ENCODE measurements around the gene RDH13.
"Not testable (repeated sequence)": the region's sequence is repeated elsewhere in the genome, so short reads cannot be mapped to it uniquely, and the experiment has no call there.

The RDH13 gene

DNA sequence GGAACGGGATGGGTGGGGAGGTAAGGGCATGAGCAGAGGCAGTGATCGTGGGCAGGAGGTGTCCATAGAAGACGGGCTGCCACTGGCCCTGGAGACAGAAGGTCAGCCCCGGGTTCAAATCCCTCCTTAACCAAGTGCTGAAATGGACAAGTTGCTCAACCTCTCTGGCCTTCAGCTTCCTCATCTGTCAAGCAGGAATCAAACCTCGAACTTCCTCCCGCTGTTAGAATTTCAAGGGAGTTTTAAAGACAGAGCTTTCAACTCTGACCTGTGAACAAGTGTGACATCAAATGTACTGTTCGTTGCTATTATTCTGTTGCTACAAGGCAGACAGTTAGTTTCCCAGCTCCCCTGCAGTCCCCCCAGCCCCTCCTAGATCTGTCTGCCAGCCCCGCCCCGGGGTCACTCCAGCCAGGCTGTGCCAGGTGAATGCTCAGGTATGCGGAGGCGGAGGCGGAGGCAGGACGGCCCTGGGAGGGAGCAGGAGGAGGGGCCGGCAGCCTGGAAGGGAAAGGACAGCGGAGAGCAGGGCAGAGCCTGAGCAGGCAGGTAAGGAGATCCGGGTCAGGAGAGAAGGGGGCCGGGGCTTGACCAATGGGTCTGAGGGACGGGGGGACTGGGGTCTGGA is 12.5 kb upstream of the RDH13 start, which contains the start of gene EPS8L1:
Gene EPS8L1 (plus strand): TSS at position 499 of the 628 bp plus-strand sequence. CDS start 576 bp downstream, outside the sequence.
- DNase-seq: no peak

DNA sequence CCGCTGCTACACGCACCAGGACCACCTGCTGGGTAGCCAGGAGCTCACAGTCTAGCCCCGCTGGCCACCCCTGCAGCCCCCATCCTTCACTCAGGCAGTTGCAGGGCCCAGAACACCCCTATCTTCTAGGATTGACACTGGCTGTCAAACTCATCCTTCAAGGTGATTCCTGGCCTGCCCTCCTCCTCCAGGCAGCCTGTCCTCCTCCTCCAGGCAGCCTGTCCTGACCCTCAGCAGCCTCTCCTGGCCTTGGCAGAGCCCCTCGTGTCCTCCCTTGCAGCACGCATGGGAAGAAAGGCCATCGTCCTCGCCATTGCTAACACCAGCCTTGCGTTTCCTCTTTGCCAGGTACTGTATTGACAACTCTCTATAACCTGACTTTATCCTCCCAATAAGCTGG is 9.0 kb upstream of the RDH13 start:
- no peak for DNase-seq

DNA sequence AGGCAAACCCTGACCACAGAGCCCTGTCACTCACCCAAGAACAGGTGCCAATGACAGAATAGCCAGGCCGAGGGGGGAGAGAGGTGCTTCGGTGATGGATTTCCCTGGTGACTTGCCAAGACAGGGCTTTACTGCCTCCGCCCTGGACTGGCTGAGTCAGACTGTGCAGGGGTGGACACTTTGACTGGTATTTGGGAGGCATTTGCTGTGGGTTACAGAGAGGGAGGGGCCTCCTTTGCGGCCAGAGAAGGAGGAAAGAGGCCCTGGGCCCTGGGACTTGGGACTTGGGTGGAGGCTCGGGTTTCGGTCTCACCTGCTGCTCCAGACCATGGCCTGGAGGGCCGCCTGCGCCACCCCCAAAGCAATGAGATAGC is 8.2 kb upstream of the RDH13 start:
- no peak for DNase-seq

DNA sequence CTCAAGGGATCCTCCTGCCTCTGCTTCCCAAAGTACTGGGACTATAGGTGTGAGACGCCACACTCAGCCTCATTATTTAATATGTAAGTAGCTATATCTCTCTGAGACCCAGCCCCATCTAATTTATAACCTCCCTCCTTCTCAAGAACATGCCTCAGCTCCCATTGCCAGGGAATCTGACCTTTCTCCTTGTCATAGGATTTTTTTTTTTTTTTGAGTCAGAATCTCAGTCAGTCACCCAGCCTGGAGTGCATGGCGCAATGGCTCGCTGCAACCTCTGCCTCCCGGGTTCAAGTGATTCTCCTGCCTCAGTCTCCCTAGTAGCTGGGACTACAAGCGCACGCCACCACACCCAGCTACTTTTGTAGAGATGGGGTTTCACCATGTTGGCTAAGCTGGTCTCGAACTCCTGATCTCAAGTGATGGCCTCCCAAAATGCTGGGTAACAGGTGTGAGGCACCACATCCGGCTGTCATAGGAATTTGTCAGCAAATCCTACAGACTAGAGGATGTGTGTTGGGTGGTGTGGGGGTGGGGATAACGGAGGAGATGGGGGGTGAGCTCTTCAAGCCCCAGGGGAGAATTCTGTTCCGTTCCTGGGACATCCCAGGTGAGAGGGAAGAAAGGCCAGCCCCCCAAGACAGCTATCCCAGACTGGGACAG is 7.6 kb upstream of the RDH13 start:
- no peak for DNase-seq

DNA sequence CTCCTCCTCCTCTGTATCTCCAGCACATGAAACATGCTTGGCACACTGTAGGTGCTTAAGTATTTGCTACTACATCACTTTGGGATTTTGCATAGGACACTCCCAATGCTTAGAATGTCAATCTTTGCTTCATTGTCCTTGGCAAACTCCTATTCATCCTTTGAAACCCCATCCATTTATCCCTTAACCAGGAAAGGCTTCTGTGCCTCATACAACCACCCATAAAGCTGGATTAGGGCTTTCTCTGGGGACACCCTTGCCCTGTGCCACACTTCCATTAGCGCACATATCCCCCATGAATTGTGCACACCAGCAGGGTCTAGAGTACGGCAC is 6.9 kb upstream of the RDH13 start:
- no peak for DNase-seq

DNA sequence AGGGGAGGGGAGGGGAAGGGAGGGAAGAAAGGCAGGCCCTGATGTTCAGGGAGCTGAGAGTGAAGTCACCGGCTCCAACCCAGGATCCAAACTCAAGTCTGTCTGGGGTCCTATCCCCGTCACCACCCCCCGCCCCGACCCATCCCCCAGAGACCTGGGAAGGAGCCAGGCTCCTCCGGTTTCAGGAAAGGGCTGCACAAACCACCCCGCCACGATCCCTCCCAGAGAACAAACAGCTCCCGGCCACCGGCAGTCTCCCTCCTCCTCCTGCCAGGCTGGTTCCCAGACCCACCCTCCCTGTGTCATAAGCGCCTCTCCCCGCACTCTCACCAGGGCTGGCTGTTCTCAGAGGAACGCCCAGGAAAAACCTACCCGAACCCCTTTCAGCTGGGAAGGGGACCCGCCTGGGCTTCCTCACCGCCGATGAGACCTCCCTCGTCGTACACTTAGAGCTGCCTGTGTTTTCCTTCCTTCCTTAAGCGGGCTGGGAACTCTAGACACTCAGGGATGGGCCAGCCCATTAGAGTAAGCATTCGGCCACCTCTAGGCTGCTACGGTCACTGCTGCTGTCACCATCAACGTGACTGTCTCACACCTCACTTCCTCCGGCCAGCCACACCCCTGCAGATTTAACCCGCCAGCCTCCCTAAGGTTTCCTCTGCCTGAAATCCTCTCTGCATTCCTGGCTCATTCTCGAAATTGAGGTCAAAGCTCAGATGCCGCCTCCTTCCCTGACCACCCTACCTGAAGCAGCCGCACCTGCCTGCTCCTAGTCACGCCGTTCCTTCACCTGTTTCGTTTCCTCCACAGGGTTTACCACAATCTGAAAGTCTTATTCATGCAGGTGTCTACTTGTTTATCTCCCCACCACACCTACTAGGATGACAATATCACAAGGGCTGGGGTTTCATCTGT is 6.3 kb upstream of the RDH13 start:
- no peak for DNase-seq

DNA sequence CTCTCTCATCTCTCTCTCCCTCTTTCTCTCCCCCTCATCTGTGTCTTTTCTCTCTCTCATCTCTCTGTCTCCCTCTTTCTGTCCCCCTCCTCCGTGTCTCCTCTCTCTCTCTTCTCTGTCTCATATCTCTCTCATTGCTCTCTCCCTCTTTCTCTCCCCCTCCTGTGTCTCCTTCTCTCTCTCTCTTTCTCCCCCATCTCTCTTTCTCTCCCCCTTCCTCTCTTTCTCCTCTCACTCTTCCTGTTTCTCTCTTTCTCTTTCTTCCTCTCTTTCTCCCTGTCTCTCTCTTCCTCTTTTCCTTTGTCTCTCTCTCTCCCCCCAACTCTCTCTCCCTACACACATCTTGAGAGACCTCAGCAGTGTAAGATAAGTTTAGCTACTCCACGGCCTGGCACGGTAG is 4.9 kb upstream of the RDH13 start:
- DNase-seq: no peak

DNA sequence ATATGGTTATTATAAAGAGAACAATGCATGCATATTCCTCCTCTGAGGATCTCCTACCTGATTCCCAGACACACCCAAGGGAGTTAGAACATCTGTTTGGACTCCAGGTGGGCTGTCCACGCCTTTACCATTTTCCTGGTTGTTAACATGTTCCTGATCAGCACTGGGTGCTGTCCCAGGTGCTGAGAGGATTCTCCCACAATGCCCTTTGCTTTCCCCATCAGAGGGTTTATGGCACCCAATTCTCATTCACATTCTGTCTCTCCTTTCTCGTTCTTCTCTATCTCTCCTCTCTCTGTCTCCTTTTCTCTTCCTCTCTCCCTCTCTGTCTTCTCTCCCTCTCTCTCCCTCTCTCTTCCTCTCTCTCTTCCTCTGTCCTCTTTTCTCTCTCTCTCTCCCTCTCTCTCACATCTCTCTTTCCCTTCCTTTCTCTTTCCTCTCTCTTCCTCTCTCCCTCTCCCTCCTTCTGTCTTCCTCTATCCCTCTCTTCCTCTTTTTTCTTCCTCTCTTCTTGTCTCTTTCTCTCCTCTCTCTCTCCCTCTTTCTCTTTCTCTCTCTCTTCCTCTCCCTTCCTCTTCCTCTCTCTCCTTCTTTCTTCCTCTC is 3.3 kb upstream of the RDH13 start:
- DNase-seq: no peak

DNA sequence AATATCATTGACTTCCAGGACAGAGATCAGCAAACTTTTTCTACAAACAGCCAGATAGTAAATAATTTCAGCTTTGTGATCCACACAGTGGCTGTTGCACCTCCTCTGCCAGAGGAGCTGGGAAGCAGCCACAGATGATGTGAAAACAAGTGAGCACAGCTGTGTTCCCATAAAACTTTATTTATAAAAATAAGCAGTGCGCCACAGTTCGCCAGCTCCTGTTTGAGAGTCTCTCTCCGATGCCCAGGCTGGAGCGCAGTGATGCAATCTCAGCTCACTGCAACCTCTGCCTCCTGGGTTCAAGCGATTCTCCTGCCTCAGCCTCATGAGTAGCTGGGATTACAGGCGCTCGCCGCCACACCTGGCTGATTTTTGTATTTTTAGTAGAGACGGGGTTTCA is 2.6 kb upstream of the RDH13 start:
- not testable (repeated sequence) for DNase-seq

DNA sequence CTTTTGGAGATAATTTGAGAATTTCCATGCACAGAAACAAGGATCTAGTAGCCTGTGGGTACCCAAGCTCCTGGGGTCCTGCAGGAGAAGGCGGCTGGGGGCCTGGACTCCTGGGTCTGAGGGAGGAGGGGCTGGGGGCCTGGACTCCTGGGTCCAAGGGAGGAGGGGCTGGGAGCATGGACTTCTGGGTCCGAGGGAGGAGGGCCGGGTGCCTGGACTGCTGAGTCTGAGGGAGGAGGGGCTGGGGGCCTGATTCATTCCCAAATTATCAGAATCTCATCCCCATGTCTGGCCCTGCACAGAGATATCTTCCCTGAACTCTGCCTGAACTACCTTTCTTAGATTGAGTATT is 520 bp upstream of the RDH13 start:
- DNase-seq: no peak

DNA sequence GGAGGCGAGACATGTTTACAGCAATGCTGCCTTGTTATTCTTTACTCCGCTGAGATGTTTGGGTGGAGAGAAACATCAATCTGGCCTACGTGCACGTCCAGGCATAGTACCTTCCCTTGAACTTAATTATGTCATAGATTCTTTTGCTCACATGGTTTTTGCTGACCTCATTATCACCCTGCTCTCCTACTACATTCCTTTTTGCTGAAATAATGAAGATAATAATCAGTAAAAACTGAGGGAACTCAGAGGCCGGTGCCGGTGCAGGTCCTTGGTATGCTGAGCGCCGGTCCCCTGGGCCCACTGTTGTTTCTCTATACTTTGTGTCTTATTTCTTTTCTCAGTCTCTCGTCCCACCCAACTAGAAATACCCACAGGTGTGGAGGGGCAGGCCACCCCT is 2.7 kb downstream of the RDH13 start:
- DNase-seq: not testable (repeated sequence)

DNA sequence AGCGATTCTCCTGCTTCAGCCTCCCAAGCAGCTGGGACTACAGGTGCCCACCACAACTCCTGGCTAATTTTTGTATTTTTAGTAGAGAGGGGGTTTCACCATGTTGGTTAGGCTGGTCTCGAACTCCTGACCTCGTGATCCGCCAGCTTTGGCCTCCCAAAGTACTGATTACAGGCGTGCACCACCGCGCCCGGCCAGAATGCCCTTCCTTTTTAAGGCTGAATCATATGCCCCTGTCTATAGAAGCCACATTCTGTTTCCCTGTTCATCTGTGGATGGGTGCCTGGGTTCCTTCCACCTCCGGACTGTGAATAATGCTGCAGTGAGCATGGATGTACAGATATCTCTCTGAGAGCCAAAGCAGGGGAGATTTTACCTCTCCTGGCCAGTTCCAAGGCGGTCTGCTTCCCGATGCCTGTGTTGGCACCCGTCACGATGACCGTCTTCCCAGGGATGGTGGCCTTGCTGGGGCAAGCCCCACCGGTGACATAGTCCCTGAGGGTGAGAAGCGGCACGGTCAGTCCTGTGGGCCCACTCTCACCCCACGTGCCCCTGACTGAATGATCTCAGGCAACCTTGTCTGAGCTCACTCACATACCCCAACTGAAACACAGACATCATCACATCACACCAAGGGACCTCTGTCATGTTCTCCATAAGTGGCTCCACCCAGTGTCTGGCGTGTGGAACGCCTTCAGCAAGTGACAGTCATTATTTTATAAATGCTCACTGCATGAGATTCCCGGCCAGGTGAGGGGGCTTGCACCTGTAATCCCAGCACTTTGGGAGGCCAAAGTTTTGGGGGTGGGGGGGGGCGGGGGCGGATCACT is 4.0 kb downstream of the RDH13 start:
- no peak for DNase-seq

DNA sequence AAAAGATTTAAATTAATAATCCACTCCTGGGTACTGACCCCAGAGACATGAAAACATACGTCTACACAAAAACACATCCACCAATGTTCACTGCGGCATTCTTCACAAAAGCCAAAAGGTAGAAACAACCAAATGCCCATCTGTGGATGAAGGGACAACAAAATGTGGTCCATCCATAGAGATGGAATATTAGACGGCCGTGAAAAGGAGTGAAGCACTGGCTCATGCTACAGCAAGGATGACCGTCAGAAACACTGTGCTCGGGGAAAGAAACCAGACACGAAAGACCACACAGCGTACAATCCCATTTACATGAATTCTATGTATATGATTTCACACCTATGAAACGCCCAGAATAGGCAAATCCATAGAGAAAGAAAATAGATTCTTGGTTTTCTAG is 6.1 kb downstream of the RDH13 start:
- DNase-seq: no peak

DNA sequence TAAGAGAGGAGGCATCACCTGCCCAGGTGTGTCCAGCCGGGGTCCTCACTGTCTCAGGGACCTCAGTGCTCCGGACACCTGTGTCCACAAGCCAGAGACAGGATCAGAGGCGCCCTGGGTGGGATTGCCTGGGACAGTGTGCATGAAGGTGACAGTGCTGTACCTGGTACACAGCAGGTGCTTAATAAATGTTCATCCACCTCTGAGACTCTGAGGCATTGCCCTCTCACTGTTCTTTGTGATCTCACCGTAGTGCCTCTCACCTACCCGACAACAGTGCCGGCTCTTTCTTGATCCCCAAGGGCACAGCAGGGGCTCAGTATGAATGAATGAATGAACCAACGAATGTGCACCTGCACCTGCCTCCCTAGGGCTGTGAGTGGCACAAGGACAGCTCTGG is 9.2 kb downstream of the RDH13 start:
- no peak for DNase-seq

DNA sequence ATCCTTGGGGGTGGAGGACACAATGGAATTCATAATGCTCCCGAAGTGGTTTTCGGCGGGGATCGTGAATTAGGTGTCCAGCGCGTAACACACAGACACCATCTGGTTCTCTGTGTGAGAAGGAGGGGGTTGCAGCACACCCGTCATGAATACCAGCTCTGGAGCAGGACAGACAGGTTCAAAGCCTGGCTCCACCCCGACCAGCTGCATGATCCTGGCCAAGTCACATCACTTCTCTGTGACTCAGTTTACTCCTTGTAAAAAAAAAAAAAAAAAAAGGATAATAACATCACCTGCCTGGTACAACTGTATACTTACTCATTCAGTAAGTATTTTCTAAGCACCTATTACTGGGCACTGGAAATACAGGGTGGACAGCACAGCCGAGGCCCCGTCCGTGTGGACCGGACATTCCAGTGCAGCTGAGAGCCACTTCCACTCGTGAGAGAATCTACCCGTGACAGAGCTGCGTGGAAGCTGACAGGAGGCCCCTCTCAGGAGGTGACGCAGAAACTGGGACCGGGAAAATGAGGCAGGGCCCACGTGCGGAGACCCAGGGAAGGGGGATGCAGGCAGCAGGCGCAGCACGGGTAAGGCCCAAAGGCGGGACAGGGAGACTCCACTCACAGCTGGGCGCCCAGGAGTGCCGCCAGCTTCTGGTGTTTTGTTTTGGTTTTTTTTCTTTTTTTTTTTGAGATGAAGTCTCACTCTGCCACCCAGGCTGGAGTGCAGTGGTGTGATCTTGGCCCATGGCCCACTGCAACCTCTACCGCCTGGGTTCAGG is 12.0 kb downstream of the RDH13 start:
- DNase-seq: no peak

DNA sequence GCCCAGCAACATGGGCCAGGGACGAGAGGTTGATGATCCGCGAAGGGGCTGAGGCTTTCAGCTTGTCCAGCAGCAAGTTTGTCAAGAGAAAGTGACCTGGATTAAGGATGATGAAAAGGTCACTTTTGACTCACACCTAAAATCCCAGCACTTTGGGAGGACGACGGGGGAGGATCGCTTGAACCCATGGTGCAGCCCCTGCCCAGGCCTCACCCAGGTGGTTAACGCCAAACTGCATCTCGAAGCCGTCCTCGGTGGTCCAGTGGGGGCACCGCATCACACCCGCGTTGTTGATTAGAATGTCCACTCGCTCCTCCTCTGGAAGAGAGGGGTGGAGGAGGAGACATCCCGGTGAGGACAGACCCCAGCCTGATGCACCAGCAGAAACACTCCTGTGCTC is 14.5 kb downstream of the RDH13 start:
- DNase-seq: no peak

DNA sequence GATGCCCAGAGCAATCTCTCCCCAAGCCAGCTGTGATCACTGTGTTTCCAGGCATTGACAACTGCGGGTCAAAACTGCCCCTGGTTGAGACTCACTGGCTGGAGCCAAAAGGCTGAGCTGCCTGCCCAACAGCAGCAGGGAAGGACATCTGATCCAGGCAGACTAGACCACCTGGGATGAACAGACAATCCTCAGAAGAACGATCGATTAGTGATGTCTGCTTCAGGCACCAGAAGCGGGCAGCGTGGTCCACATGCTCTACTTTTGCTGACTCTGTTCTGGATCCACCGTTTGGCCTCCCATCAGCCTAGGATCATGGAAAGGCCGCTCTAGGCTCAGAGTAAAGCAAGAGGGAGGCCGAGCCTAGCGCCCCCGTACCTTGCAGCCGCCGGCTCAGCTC is 15.0 kb downstream of the RDH13 start:
- no peak for DNase-seq

DNA sequence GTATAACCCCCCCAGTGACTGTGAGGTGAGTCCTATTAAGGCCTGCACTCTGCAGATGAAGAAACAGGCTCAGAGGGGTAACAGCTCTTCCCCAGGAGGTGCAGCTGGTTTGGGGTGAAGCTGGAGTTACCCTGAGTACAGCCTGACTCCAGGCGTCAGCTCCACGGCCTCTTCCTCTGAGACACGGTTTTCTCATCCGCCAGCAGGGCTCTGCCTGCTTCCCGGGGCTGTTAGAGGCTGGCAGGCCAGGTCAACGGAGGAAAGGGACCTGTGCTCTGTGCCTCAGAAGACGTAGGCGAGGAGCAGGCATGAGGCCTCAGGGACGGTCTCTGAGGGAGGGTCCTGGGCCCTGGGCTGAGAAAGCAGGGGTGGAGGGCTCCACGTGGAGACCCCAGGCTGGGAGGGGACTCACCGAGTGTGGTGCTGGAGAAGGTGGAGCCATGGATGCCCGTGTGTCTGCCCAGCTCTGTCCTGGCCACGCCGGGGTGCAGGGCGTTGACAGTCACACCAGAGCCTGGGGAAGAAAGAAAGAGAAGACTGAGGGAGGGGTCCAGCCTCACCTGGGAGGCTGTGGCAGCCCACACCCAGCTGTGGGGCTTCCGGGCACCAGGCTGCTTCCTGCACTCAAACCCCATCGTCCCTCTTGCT is 15.8 kb downstream of the RDH13 start:
- DNase-seq: no peak

DNA sequence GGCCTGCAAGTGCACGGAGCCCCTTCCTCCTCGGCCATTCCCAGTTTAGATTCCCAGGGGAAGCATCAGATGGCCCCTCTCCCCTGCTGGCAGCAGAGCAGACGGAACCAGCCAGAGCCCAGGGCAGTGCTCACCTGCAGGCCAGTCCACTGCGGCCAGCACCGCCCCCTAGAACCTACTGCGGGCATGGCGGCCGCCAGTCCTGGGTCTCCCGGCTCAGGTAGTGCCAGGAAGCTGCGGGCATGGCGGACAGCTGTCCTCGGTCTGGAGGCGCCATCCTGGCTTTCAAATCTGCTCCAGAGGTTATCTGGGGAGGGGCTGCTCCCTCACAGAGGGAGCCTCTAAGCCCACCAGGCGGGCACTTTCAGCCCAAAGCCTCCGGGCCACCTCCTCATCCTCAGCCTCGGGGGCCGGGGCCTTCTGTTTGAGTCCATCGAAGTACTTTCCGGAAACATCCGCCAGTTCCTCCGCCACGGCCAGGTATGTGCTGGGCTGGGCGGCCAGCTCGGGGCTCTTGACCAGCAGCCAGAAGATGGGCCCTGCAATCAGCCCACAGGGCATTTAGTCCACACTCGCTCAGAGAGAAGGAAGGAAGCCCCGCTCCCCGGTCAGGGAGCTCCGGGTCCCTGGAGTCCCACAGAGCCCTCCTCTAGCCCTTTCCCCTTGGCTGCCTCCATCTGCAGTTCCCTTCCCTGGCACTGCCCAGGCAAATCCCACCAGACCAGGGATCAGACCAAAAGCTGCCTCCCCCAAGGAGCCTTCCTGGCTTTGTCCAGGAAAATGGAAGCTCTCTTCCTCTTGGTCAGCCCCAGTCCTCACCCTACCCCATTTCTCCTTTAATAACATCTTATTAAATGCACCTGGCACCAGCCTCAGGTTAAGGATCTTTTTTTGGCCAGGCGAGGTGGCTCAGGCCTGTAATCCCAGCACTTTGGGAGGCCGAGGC is 17.9 kb downstream of the RDH13 start:
- DNase-seq: no peak

DNA sequence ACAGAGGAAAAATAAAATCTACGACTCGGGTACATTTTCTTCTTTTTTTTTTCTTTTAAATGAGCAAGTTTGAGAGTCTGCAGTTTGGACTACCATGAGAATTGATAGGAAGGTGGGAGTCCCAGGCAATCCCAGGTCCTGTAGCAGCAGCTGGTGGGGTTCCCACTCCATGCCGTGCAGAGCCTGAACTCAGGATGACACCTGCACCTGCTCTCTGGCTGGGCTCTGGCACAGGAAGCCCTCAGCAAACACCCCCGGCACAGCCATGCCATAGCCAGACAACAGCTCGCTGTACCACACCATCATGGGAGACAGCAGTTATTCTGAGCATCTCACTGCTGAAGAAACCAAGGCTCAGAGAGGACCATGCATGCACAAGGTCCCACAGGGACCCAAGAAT is 18.7 kb downstream of the RDH13 start:
- no peak for DNase-seq
